GM12873 (cell line): Measurements from ENCODE around the gene FGF14.

Experiments
- CTCF ChIP-seq: IDR thresholded peaks from 2 replicates; pipeline ENCODE4 v1.5.1; 2012; ENCODE audit warnings: low read depth, mild to moderate bottlenecking, moderate library complexity, low read length, control low read depth; ENCODE audit not compliant: insufficient read depth; ENCODE audit errors: missing control alignments

FGF14 gene

GRCh38 chr13:102392481-102393209 lies 9.2 kb downstream of the FGF14 start:
- no peak for TF ChIP-seq CTCF

- TF ChIP-seq CTCF: no peak
Measured at GRCh38 chr13:102386461-102386860, 15.4 kb downstream of the FGF14 start.

- TF ChIP-seq CTCF: no peak
Measured at GRCh38 chr13:102380012-102380411, 21.8 kb downstream of the FGF14 start.

GRCh38 chr13:102376318-102376717 lies 25.5 kb downstream of the FGF14 start:
- no peak for TF ChIP-seq CTCF

- no peak for TF ChIP-seq CTCF
Measured at GRCh38 chr13:102374726-102375125, 27.1 kb downstream of the FGF14 start.

GRCh38 chr13:102374233-102374632 lies 27.6 kb downstream of the FGF14 start:
- no peak for TF ChIP-seq CTCF

GRCh38 chr13:102373221-102373620 lies 28.6 kb downstream of the FGF14 start:
- no peak for TF ChIP-seq CTCF
